HCT116 (cell line): ENCODE data around the gene ARTN. TPM values are rescaled to one million over a fixed set of nuclear protein-coding genes. Genes with fewer than 3 reads are reported as not detected.

Source experiments
- ATAC-seq: fragments of 200-7000 bp; cut with Tn5 transposase; 2 replicates; pipeline ENCODE4 v1.9.1; 2020; ENCODE audit warnings: mild to moderate bottlenecking, moderate library complexity
- BruUV-seq: library from RNA; stranded (reverse); fragments of 400-500 nt; replicated peaks from 2 replicates; lab custom pipeline; 2021; lab: Mats Ljungman, UMichigan
- CTCF ChIA-PET: fragments of 300-600 bp; sonication (Branson Sonifier 250); formaldehyde crosslinking; loops from one replicate; lab custom pipeline; 2021; ENCODE audit warnings: antibody characterized with exemption; lab: Charles Lee
- POLR2A ChIA-PET: fragments of 300-600, 350-600 bp; sonication (Branson Sonifier 250); formaldehyde crosslinking; loops from one replicate; lab custom pipeline; 2021; ENCODE audit warnings: antibody characterized with exemption; lab: Charles Lee
- RAD21 ChIA-PET, 2 experiments: fragments of 300-600 bp; sonication (Branson Sonifier 250); formaldehyde crosslinking; loops; one replicate each; lab custom pipeline; 2023; ENCODE audit warnings: low total read pairs in 2 of 2; ENCODE audit not compliant: uncharacterized antibody in 2 of 2, unreplicated experiment in 2 of 2, low non-redundant PET in 1 of 2; lab: Charles Lee
- DNase-seq: peaks from one replicate; pipeline ENCODE4 v3.0.0-alpha.2; 2010; ENCODE audit warnings: low read depth, low spot score
- H2AFZ ChIP-seq: fragments of 200-600 bp; shearing (Covaris generic), sonication (generic); 2 replicates; pipeline ENCODE4 v1.6.1; 2017; ENCODE audit warnings: low read depth, mixed run types, mixed read lengths, antibody characterized with exemption, low read length; ENCODE audit not compliant: poor library complexity, severe bottlenecking
- H3K27ac ChIP-seq: 2 replicates; pipeline ENCODE4 v1.5.1; 2012; ENCODE audit warnings: low read depth, low read length
- H3K27me3 ChIP-seq: fragments of 200-600 bp; sonication (generic); 2 replicates; pipeline ENCODE4 v1.6.1; 2016; ENCODE audit warnings: mixed run types, low read length, mixed read lengths; ENCODE audit not compliant: insufficient read depth
- H3K36me3 ChIP-seq, 2 experiments: fragments of 200-500 bp in 1 of 2; fragments of 200-600 bp in 1 of 2; sonication (Bioruptor generic) in 1 of 2; sonication (generic) in 1 of 2; 2 replicates each; pipeline versions ENCODE4 v1.5.1 to v1.6.1; 2014 to 2016; ENCODE audit warnings: low read length in 2 of 2, inconsistent platforms in 1 of 2, mixed read lengths in 1 of 2, mixed run types in 1 of 2; ENCODE audit not compliant: insufficient read depth in 2 of 2, control insufficient read depth in 1 of 2
- H3K4me1 ChIP-seq, 2 experiments: fragments of 200-600 bp in 1 of 2; sonication (generic) in 1 of 2; 2 replicates each; pipeline versions ENCODE4 v1.5.1 to v1.6.1; 2012 to 2017; ENCODE audit warnings: low read length in 2 of 2, inconsistent platforms in 1 of 2, mild to moderate bottlenecking in 1 of 2, mixed read lengths in 1 of 2, mixed run types in 1 of 2, moderate library complexity in 1 of 2; ENCODE audit not compliant: insufficient read depth in 2 of 2, control insufficient read depth in 1 of 2
- H3K4me2 ChIP-seq: fragments of 200-600 bp; sonication (generic); 2 replicates; pipeline ENCODE4 v1.6.1; 2017; ENCODE audit warnings: mixed run types, low read length, mixed read lengths
- H3K4me3 ChIP-seq, 2 experiments: fragments of 200-600 bp in 1 of 2; sonication (generic) in 1 of 2; replicated peaks in 1 of 2; 2 replicates each; pipeline ENCODE4 v1.5.1; 2011 to 2016; ENCODE audit warnings: low read length in 2 of 2, control low read depth in 1 of 2, low read depth in 1 of 2, mild to moderate bottlenecking in 1 of 2, mixed read lengths in 1 of 2, mixed run types in 1 of 2
- H3K79me2 ChIP-seq: fragments of 200-600 bp; sonication (generic); 2 replicates; pipeline ENCODE4 v1.6.1; 2017; ENCODE audit warnings: mild to moderate bottlenecking, mixed run types, low read length, moderate library complexity, mixed read lengths; ENCODE audit not compliant: insufficient read depth
- H3K9ac ChIP-seq: fragments of 200-600 bp; sonication (generic); 2 replicates; pipeline ENCODE4 v1.6.1; 2016; ENCODE audit warnings: low read length, mixed read lengths
- H3K9me2 ChIP-seq: fragments of 200-600 bp; sonication (generic), shearing (Covaris generic); 2 replicates; pipeline ENCODE4 v1.6.1; 2017; ENCODE audit warnings: mixed run types, mild to moderate bottlenecking, moderate library complexity; ENCODE audit not compliant: insufficient read depth
- H3K9me3 ChIP-seq, 2 experiments: fragments of 200-500 bp in 1 of 2; fragments of 200-600 bp in 1 of 2; sonication (Bioruptor generic) in 1 of 2; sonication (generic) in 1 of 2; 2 replicates each; pipeline ENCODE4 v1.6.1; 2014 to 2017; ENCODE audit warnings: low read length in 2 of 2, mixed read lengths in 2 of 2, inconsistent platforms in 1 of 2, low read depth in 1 of 2, mild to moderate bottlenecking in 1 of 2, mixed run types in 1 of 2, moderate library complexity in 1 of 2; ENCODE audit not compliant: control insufficient read depth in 1 of 2, insufficient read depth in 1 of 2
- H4K20me1 ChIP-seq: fragments of 200-600 bp; sonication (generic), shearing (Covaris generic); 2 replicates; pipeline ENCODE4 v1.6.1; 2017; ENCODE audit warnings: mixed run types, mild to moderate bottlenecking, moderate library complexity; ENCODE audit not compliant: insufficient read depth
- ATF3 ChIP-seq: IDR thresholded peaks from 2 replicates; pipeline ENCODE4 v1.6.1; 2012
- EGR1 ChIP-seq: IDR thresholded peaks from 2 replicates; pipeline ENCODE4 v1.6.1; 2012; ENCODE audit warnings: low read depth
- EZH2phosphoT487 ChIP-seq: fragments of 200-600 bp; IDR thresholded peaks from 2 replicates; pipeline ENCODE4 v1.6.1; 2018; ENCODE audit warnings: antibody characterized with exemption, borderline replicate concordance
- FOSL1 ChIP-seq: IDR thresholded peaks from 2 replicates; pipeline ENCODE4 v1.6.1; 2012; ENCODE audit warnings: low read depth
- POLR2A ChIP-seq: IDR thresholded peaks from 2 replicates; pipeline ENCODE4 v1.7.0; 2011; ENCODE audit warnings: borderline replicate concordance; ENCODE audit not compliant: insufficient read depth, insufficient read length; ENCODE audit errors: extremely low read depth
- POLR2AphosphoS5 ChIP-seq: IDR thresholded peaks from 2 replicates; pipeline ENCODE4 v1.6.1; 2011; ENCODE audit warnings: mild to moderate bottlenecking, low read depth, low read length, moderate library complexity
- REST ChIP-seq: IDR thresholded peaks from 2 replicates; pipeline ENCODE4 v1.6.1; 2012; ENCODE audit warnings: low read depth
- YY1 ChIP-seq: IDR thresholded peaks from 2 replicates; pipeline ENCODE4 v1.6.1; 2011; ENCODE audit warnings: low read length, low read depth, moderate library complexity, mild to moderate bottlenecking; ENCODE audit not compliant: insufficient replicate concordance; ENCODE audit errors: extremely low read depth
- intact Hi-C: fragments of 100-400 bp; cut with micrococcal nuclease; formaldehyde crosslinking; loops from 2 replicates; pipeline ENCODE4 v1.10.0; 2022
- total RNA-seq: library from RNA; stranded (reverse); gene quantifications from one replicate; pipeline ENCODE4 v1.2.1, GENCODE V29; 2021; ENCODE audit not compliant: unreplicated experiment

The ARTN gene
- total RNA-seq, 1 experiment from 2014 or later: 36.4 TPM

GRCh38 chr1:43913051-43913501, 20.5 kb upstream of the ARTN start:
- H3K4me1 ChIP-seq: peaks cover 0 to 33% of the 10 kb centered on the region in 2 experiments; a peak in 2 of 4 replicates
- H3K9me2 ChIP-seq: peaks cover 3% of the 10 kb centered on the region; the same call in 1 of the 2 replicates
- ATAC-seq: no peak
- TF ChIP-seq POLR2AphosphoS5 (no peak), FOSL1 (no peak), YY1 (no peak), REST (no peak), POLR2A (no peak), EZH2phosphoT487 (no peak), EGR1 (no peak), ATF3 (no peak)
- H2AFZ ChIP-seq: no peak overlapping the region
- H3K27ac ChIP-seq: no peak overlapping the region
- no peaks in the 10 kb centered on the region for H3K27me3 ChIP-seq
- H3K4me3 ChIP-seq: no peak overlapping the region
- no TSS peak for BruUV-seq
- H4K20me1 ChIP-seq: no peaks in the 10 kb centered on the region
- H3K9me3 ChIP-seq: no peaks in the 10 kb centered on the region
- DNase-seq: no peak
- H3K9ac ChIP-seq: no peak overlapping the region
- POLR2A ChIA-PET: interaction anchor here (1.1 kb wide), 1 partner anchor 21 kb away, joined by 3 read pairs; the partner anchor contains the start of gene ARTN
- RAD21 ChIA-PET: no interaction called here
- no peaks in the 10 kb centered on the region for H3K36me3 ChIP-seq
- peak overlapping the region; percentile 25; the same call in 1 of the 2 replicates for H3K4me2 ChIP-seq
- no peaks in the 10 kb centered on the region for H3K79me2 ChIP-seq
- intact Hi-C loops: no loop called here
- CTCF ChIA-PET: interaction anchor here (1.1 to 4.7 kb wide), 2 partner anchors 17 to 22 kb away, joined by 3 to 21 read pairs; no protein-coding TSS in a partner anchor
